Glomerular endothelial cell (primary cell): Measurements from ENCODE around the gene CC2D2A. TPM values are rescaled to one million over a fixed set of nuclear protein-coding genes. Genes with fewer than 3 reads are reported as not detected.
"Not testable (repeated sequence)": the region's sequence is repeated elsewhere in the genome, so short reads cannot be mapped to it uniquely, and the experiment has no call there.

Source experiments
- DNase-seq: peaks from one replicate; pipeline ENCODE4 v3.0.0-alpha.2; 2011; ENCODE audit warnings: low read depth, low spot score; ENCODE audit errors: extremely low read depth
- total RNA-seq: library from RNA; depleted of rRNA; stranded (reverse); fragments of >200 nt; gene quantifications from 2 replicates; pipeline ENCODE4 v1.2.3, GENCODE V29; 2015

The CC2D2A gene
- total RNA-seq, 1 donor from 2014 or later: 23.2 TPM

DNA sequence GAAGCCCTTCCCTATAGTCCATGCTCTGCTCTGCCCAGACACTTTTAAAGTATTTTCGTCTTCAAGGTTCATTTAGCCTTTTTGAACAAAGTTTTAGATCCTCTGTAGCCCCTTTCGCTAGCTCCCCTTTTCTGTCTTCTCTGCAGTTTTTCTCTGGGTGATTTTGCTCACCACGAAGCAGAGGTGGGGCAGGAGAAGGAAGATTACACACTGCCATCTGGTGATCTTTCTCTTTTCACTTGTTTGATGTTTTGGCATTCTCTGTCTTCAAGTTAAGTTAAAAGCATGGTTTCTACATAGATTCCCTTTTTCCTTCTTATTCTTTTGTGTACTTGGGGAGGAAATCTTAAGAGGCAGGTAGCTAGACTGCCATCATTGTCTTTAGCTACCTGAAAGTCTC, 43.9 kb downstream of the CC2D2A start:
- DNase-seq: no peak

- DNase-seq: no peak
Observed at GRCh38 chr4:15515106-15515505, 45.4 kb downstream of the CC2D2A start.

DNA sequence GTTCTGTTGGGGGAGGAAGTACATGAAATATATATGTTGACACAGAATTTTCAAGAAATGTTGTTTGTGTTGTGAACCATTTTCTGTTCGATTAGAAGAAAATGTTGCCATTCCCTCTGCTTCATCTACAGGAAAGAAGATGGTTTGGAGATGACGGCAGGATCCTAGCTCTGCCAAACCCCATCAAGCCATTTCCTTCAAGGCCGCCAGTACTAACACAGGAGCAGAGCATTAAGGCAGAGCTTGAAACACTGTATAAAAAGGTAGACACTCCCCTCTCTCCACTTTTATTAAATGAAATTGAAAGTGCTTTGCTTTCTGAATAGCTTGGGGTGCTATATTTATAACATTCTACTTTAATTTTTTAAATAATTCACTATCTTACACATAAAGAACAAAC, 46.8 kb downstream of the CC2D2A start:
- no peak for DNase-seq

- not testable (repeated sequence) for DNase-seq
Observed at GRCh38 chr4:15517681-15518080, 48.0 kb downstream of the CC2D2A start.

- DNase-seq: no peak
Observed at GRCh38 chr4:15521442-15522039, 51.9 kb downstream of the CC2D2A start.

- no peak for DNase-seq
Observed at GRCh38 chr4:15525080-15525479, 55.4 kb downstream of the CC2D2A start.

DNA sequence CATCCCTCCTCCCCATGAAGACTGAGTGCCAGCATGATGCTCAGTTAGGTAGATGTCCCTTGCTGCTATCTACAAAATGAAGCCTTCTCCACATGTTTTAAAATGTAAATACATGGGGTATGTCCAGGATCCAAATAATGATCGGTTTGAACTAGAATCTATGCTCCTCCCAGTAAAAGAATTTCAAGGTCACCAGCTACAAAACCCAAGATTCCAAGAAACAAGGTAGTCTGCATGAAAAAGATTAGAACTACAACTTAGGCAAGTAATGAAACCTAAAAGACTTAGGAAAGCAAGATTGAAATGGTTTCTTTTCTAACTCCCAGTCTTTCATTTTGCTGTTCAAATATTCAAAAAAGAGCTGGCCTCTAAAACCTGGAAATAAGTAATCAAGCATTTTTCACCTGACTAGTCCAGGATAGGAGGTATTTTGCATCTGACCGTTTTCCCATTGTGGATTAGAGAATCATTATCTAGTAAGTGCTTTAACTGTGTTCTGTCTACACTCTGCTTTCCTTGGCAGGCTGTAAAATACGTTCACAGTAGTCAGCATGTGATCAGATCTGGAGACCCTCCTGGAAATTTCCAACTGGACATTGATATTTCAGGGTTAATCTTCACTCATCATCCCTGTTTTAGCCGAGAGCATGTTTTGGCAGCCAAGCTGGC, 57.4 kb downstream of the CC2D2A start:
- DNase-seq: no peak

DNA sequence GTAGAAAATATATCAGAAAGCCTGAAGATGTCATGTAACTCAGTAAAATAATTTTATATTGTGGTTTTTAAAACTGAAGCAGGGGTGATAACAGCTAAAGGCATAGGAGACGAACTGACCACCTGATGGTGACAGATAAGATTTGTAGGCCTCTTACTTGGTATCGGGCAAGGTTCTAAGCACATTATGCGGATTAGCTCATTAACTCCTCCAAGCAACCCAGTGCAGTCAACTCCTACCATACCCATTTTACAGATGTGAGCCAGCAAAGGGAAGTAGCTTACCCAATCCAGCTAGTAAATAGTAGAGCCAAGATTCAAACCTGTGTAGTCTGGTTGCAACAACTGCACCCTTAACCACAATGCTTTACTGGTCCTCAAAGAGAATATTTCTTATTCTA, 62.1 kb downstream of the CC2D2A start:
- DNase-seq: no peak

DNA sequence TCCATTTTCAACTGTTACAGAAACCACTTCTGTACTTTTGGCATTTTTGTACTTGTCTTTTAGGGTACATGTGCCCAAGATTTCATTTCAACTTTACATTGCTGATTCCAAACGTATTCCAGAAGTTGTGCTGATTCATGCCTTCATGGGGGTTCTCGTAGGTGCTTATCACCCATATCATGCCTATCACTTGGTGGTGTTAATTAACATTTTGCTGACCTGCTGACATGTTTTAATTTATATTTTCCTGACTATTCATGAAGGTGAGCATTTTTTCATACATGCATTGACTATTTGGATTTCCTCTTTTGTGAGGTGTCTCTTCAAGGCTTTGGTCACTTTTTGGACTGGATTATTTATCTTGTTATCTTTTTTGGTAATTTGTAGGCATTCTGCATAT, 64.1 kb downstream of the CC2D2A start:
- DNase-seq: no peak

DNA sequence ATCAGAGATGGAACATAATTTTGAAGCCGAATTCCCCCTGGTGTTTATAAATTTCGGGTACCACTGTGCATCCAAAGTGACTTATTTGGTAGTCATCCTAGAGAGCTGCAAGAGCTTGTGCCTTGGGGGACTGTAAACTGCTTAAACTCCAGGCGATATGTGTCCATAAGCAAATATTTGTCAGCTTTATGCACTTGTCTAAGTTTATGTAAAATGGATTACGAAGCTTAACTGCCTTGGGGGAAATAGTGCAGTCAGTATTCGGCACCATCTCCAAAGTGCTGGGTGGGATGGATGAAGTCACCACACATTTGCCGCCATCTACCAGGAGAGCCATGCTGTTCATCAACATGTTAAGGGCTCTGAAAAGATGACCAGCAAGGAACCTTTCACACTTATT, 65.9 kb downstream of the CC2D2A start:
- no peak for DNase-seq

- DNase-seq: no peak
Observed at GRCh38 chr4:15536552-15537499, 67.1 kb downstream of the CC2D2A start.

- no peak for DNase-seq
Observed at GRCh38 chr4:15541941-15542340, 72.3 kb downstream of the CC2D2A start.

GRCh38 chr4:15542760-15543159, 73.1 kb downstream of the CC2D2A start:
- no peak for DNase-seq

DNA sequence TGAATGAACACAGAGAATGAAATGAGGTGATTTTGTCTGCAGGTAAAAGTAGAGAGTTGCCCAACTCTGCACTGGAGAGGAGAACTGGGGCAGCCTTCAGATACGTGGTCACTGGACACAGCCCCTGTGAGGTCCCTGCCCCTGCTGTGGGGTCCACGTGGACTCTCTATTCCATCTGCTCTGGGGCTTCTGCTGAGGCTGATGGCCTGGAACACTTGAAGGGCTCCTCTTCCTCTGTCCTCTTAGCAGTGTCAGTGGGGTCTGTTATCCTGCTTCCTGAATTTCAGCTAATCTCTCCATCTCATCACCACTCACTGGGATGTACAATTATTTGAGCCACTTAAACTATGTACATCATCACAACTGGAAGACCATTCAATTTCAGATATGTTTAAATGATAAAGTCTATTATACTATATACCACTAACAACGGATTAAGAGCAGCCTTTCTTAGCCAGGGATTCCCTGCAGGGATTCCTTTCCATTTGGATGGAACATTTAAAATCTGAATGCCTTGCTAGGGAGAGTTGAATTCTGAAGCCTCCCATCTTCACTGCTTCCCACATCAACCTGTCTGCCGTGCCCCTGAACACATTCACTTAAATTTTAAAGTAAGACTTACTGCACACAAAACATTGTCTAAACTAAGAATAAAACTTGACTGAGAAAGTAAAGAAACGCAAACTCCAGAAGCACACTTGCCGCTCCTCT, 74.0 kb downstream of the CC2D2A start:
- no peak for DNase-seq

DNA sequence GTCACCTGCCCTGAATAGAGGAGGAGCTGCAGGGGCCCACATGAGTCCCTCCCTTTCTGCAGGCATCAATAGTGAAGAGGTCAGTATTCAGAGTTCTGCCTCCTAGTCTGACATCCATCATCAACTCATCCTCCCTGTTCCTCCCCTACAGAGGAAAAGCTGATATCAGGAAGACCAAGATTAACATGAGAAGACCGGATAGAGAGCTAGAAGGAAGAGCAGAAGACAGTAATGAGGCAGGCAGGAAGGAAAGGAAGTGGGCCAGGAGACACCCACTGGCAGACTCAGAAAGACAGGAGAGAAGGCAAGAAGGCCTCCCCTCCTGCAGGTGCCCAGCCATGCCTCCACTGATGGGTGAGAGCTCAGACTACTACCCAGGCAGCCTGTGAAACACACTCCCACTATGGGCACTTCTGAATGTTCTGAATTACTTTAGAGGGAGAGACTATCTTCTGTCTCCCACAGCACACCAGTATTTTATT, 74.6 kb downstream of the CC2D2A start:
- no peak for DNase-seq

DNA sequence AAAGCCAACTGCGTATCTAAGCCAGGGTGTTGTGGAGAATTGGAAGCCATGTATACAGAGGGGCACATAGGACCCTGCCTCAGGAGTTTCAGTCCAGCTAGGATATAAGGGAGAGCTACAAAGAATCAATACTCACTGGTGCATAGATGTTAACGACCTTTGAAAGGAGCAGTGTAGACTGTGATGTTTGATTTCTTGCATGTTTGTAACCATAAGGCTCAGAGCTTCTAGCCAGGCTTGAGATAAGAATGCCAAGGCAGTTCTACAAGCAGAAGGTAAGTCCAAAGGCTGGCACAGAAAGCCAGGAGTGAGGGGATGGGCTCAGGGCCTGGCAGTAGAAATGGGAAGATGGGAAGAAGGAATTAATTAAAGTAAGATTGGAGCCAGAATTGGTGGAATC, 75.7 kb downstream of the CC2D2A start:
- no peak for DNase-seq

- no peak for DNase-seq
Observed at GRCh38 chr4:15547392-15547791, 77.7 kb downstream of the CC2D2A start.

- DNase-seq: no peak
Observed at GRCh38 chr4:15550491-15550890, 80.8 kb downstream of the CC2D2A start.

- DNase-seq: no peak
Observed at GRCh38 chr4:15551740-15552446, 82.2 kb downstream of the CC2D2A start.
